ENCODE data around the gene PROM2. TPM values are rescaled to one million over a fixed set of nuclear protein-coding genes. Genes with fewer than 3 reads are reported as not detected.

Gene PROM2
- total RNA-seq, 1 experiment from 2014 or later, result 3.1 TPM

DNA sequence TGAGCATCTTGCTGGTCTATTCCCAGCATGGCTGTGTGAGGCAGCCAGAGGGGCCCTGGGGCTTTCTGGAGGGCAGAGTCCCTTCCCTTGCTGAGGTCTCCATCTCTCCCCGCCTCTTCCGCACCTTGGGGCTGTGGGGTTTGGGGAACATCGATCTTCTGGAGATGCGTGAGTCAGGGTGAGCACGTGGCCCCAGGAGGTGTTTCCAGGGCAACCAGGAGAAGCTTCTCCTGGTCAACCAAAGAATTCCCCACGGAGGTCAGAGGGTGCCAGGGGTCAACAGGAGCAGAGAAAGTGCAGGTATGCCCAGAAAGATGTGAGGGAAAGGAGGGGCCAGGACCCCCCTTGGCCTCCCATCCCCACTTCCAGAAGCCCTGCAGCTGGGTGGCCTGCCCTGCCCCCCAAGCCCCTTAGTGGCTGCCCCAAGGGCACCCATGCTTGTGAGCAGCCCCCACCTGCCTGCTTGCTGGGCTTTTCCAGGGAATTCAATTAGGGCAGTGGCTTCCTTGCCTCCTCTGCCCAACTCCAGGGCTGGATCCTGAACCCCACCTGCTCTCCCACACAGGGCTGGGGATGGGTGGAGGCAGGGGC lies 2.8 kb upstream of the PROM2 start:
- no peak overlapping the region for H3K27ac Mint-ChIP-seq
- no CpG with 5 or more reads among the region's 6 CpGs for WGBS (ENCODE audit: extremely low coverage, insufficient read length, low lambda C conversion rate)

More for the DNA sequence above, 2.8 kb upstream of the PROM2 start:
- H2BK5ac ChIP-seq (ENCODE audit: insufficient read length, low read length), result no peak overlapping the region
- peak; percentile 11 for DNase-seq
- H2AK5ac ChIP-seq (ENCODE audit: insufficient read length, low read length), result no peak overlapping the region
- no peak overlapping the region for H4K8ac ChIP-seq (replicated peaks; ENCODE audit: insufficient read length, low read depth, low read length)
- H2BK12ac ChIP-seq (ENCODE audit: insufficient read length, low read depth, low read length), result no peak overlapping the region
- H3K36me3 Mint-ChIP-seq (ENCODE audit: insufficient read depth in 1 of 3, low read depth in 3 of 3), result no peaks in the 10 kb centered on the region; a peak in 1 of 7 replicates
- no peaks in the 10 kb centered on the region for H3K9me3 ChIP-seq (ENCODE audit: control insufficient read depth, low read depth, low read length)
- no peak overlapping the region for H3K9ac ChIP-seq (ENCODE audit: extremely low read depth, insufficient read length, low read length)
- H3K27me3 ChIP-seq (ENCODE audit: insufficient read depth, low read length), result no peaks in the 10 kb centered on the region
- H3K23ac ChIP-seq (ENCODE audit: insufficient read length, low read depth, low read length), result no peak overlapping the region
- H3K27me3 Mint-ChIP-seq (ENCODE audit: low read depth), result no peaks in the 10 kb centered on the region
- H2BK120ac ChIP-seq (ENCODE audit: low read depth, low read length, poor library complexity, severe bottlenecking), result no peak overlapping the region
- H3K14ac ChIP-seq (ENCODE audit: insufficient read depth, low read length), result no peak overlapping the region
- no peak overlapping the region for H3K27ac ChIP-seq (ENCODE audit: insufficient read length, low read depth, low read length)
- H3K4me3 Mint-ChIP-seq, result no peak overlapping the region
- H2BK15ac ChIP-seq (ENCODE audit: low read depth, low read length), result no peak overlapping the region
- H4K20me1 ChIP-seq (ENCODE audit: control insufficient read depth, insufficient read depth, insufficient read length), result no peaks in the 10 kb centered on the region
- H3K18ac ChIP-seq (ENCODE audit: insufficient read length, low read depth, low read length), result no peak overlapping the region
- H3K79me2 ChIP-seq (ENCODE audit: insufficient read depth, low read length), result no peaks in the 10 kb centered on the region
- H4K91ac ChIP-seq (ENCODE audit: insufficient read length, low read depth, low read length), result no peak overlapping the region
- no peaks in the 10 kb centered on the region; the same call in 1 of the 2 replicates for H3K4me1 ChIP-seq (ENCODE audit: insufficient read depth, low read length)
- H2AFZ ChIP-seq (ENCODE audit: low read length), result no peak overlapping the region
- H3K56ac ChIP-seq (ENCODE audit: insufficient read length, low read depth, low read length), result no peak overlapping the region
- H3K23me2 ChIP-seq (ENCODE audit: insufficient read length, low read depth, low read length, poor library complexity, severe bottlenecking), result no peaks in the 10 kb centered on the region
- no peak overlapping the region for H2BK20ac ChIP-seq (ENCODE audit: low read depth, low read length, poor library complexity, severe bottlenecking)
- H3T11ph ChIP-seq (ENCODE audit: low read length), result no peak overlapping the region
- no peak overlapping the region for H3K4ac ChIP-seq (ENCODE audit: low read depth, low read length)
- no peak overlapping the region for H4K5ac ChIP-seq (ENCODE audit: insufficient read length, low read depth, low read length)
- TF ChIP-seq, protein P1, sequence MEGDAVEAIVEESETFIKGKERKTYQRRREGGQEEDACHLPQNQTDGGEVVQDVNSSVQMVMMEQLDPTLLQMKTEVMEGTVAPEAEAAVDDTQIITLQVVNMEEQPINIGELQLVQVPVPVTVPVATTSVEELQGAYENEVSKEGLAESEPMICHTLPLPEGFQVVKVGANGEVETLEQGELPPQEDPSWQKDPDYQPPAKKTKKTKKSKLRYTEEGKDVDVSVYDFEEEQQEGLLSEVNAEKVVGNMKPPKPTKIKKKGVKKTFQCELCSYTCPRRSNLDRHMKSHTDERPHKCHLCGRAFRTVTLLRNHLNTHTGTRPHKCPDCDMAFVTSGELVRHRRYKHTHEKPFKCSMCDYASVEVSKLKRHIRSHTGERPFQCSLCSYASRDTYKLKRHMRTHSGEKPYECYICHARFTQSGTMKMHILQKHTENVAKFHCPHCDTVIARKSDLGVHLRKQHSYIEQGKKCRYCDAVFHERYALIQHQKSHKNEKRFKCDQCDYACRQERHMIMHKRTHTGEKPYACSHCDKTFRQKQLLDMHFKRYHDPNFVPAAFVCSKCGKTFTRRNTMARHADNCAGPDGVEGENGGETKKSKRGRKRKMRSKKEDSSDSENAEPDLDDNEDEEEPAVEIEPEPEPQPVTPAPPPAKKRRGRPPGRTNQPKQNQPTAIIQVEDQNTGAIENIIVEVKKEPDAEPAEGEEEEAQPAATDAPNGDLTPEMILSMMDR (conservative IDR thresholded peaks at IDR 0.05), result no peak
- H3K9me3 Mint-ChIP-seq, result no peaks in the 10 kb centered on the region; a peak in 1 of 5 replicates
- no peaks in the 10 kb centered on the region for H3K79me1 ChIP-seq (ENCODE audit: insufficient read depth, low read depth, low read length, poor library complexity, severe bottlenecking)
- peaks cover 15 to 23% of the 10 kb centered on the region in 2 experiments for H3K4me1 Mint-ChIP-seq
- H3K4me2 ChIP-seq (ENCODE audit: insufficient read depth, insufficient read length, low read length), result no peak overlapping the region
